ENCODE measurements around the gene SYT17. TPM values are rescaled to one million over a fixed set of nuclear protein-coding genes. Genes with fewer than 3 reads are reported as not detected.

The SYT17 gene
- total RNA-seq, 1 donor = 0.52 TPM

GRCh38 chr16:19210280-19210924, 42.4 kb downstream of the SYT17 start:
- Histone ChIP-seq H3K4me3 (ENCODE audit: low read length) (no peak overlapping the region), H3K4me1 (ENCODE audit: insufficient read depth, low read length) (peaks cover 18% of the 10 kb centered on the region), H3K27me3 (ENCODE audit: insufficient read depth, low read length) (no peaks in the 10 kb centered on the region), H3K9me3 (ENCODE audit: low read depth, low read length) (peaks cover 6% of the 10 kb centered on the region)

DNA sequence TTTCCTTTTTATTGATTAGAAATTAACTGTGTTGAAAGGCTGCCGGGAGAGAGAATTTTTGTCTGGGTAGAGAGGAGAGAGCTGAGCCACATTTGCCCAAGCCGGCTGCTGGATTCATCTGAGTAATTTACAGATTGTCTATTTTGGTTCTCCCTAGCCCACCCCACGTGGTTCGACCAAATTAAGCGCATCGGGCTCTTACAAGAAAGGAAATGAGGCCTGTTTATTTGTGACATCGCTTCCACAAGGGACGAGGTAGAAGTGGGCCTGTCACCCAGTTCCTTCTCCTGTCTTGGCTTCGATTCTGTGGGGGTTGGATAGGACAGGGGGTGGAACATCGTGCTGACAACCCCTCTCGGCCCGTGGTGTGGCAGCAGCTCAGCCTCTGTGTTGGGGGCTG, 42.9 kb downstream of the SYT17 start:
- Histone ChIP-seq H3K4me3 (ENCODE audit: low read length) (no peak overlapping the region), H3K27me3 (ENCODE audit: insufficient read depth, low read length) (no peaks in the 10 kb centered on the region), H3K4me1 (ENCODE audit: insufficient read depth, low read length) (peaks cover 18% of the 10 kb centered on the region), H3K9me3 (ENCODE audit: low read depth, low read length) (peaks cover 6% of the 10 kb centered on the region)

- H3K4me3 ChIP-seq (ENCODE audit: low read length) = no peak overlapping the region
Measured at GRCh38 chr16:19212059-19212458, 44.0 kb downstream of the SYT17 start.

DNA sequence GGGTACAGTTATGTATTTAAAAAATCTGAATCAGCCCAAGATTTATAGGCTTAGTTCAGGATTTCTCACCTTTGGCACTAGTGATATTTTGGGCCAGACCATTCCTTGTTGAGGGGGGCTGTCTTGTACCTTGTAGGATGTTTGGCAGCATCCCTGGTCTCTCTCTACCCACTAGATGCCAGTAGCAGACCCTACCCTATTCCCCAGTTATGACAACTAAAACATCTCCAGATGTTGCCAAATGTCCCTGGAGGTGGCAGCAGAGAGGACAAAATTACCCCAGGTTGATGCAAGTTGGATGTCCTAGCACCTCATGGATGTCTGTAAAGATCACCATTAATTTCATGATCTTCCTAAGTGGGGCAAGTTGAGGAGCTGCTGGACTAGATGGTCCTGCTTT, 45.8 kb downstream of the SYT17 start:
- H3K4me1 ChIP-seq (ENCODE audit: insufficient read depth, low read length) = peaks cover 18% of the 10 kb centered on the region
- H3K4me3 ChIP-seq (ENCODE audit: low read length) = no peak overlapping the region
- no peaks in the 10 kb centered on the region for H3K27me3 ChIP-seq (ENCODE audit: insufficient read depth, low read length)
- peaks cover 6% of the 10 kb centered on the region for H3K9me3 ChIP-seq (ENCODE audit: low read depth, low read length)

More at GRCh38 chr16:19212059-19212458, 44.0 kb downstream of the SYT17 start:
- Histone ChIP-seq H3K4me1 (ENCODE audit: insufficient read depth, low read length) (peaks cover 18% of the 10 kb centered on the region), H3K27me3 (ENCODE audit: insufficient read depth, low read length) (no peaks in the 10 kb centered on the region), H3K9me3 (ENCODE audit: low read depth, low read length) (peaks cover 6% of the 10 kb centered on the region)

DNA sequence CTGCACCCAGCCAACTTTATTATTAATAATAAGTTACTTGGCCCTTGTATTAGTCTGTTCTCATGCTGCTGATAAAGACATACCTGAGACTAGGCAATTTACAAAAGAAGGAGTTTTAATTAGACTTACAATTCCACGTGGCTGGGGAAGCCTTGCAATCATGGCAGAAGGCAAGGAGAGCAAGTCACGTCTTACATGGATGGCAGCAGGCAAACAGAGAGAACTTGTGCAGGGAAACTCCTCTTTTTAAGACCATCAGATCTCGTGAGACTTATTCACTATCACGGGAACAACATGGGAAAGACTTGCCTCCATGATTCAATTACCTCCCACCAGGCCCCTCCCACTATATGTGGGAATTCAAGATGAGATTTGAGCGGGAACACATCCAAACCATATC, 47.7 kb downstream of the SYT17 start:
- Histone ChIP-seq H3K4me3 (ENCODE audit: low read length) (no peak overlapping the region), H3K9me3 (ENCODE audit: low read depth, low read length) (peaks cover 6% of the 10 kb centered on the region), H3K27me3 (ENCODE audit: insufficient read depth, low read length) (no peaks in the 10 kb centered on the region), H3K4me1 (ENCODE audit: insufficient read depth, low read length) (peaks cover 14% of the 10 kb centered on the region)

- no peaks in the 10 kb centered on the region for H3K9me3 ChIP-seq (ENCODE audit: low read depth, low read length)
- H3K4me1 ChIP-seq (ENCODE audit: insufficient read depth, low read length) = peaks cover 2% of the 10 kb centered on the region
- H3K4me3 ChIP-seq (ENCODE audit: low read length) = no peak overlapping the region
- H3K27me3 ChIP-seq (ENCODE audit: insufficient read depth, low read length) = no peaks in the 10 kb centered on the region
Measured at GRCh38 chr16:19218581-19218980, 50.5 kb downstream of the SYT17 start.

DNA sequence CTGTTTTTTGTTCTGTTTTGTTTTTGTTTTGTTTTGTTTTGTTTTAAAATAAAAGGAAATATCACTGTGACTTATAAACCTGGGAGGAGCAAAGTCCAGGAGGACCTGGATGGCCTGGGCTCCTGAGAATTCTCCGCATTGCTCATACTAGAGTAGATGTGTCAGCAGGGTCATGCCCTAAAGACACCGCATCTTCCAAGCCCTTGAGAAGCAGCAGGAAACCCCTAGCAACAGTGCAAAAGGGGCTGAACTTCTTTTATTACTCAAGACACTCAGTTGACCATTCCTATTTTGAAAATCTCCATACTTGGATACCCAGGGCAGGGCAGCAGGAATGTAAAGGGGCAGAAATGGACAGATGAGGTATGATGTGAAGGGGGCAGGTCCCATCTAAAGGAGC, 51.8 kb downstream of the SYT17 start:
- no peak overlapping the region for H3K4me3 ChIP-seq (ENCODE audit: low read length)
- peaks cover under 1% of the 10 kb centered on the region for H3K9me3 ChIP-seq (ENCODE audit: low read depth, low read length)
- H3K4me1 ChIP-seq (ENCODE audit: insufficient read depth, low read length) = peaks cover 4% of the 10 kb centered on the region
- no peaks in the 10 kb centered on the region for H3K27me3 ChIP-seq (ENCODE audit: insufficient read depth, low read length)

DNA sequence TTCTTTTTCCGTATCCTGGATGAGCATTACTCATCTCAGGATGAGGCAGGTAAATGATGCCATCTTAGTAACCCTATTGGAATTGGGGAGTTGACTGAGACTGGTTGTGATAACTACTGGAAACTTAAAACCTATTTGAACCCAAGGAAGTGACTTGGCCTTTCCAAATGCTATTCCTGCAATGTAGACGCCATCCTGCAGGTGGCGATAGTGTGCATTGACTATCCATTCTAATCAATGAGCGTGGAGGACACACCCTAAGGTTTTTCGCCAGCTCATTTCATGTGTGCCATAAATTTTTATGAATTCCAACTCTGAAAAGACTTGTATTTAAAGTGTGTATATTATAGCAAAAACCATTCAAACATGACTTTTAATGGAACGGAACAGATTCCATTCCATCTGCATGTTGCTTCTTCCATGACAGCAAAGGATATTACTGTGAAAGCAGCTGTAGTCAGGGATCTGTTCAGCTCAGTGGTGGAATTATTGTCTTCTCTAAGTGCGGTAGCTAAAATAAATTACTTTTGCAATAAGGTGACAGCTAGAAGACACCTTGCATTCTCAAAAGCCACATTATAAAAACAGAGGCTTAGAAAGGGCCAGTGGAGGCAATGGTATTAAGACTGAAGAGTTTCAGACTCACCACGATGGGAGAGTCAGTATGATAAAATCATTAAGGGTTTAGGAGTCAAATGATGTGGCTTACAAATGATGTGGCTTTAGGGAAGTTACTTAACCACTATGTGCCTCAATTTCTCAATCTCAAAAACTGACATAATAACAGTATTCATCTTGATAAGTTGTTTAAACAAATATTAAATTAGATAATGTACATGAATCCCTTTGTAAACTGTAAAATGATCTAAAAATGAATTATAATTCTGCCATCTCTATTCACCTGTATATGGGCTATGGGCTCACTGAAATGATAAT, 55.5 kb downstream of the SYT17 start:
- H3K4me3 ChIP-seq (ENCODE audit: low read length) = no peak overlapping the region
- H3K27me3 ChIP-seq (ENCODE audit: insufficient read depth, low read length) = no peaks in the 10 kb centered on the region
- H3K4me1 ChIP-seq (ENCODE audit: insufficient read depth, low read length) = peaks cover 4% of the 10 kb centered on the region
- H3K9me3 ChIP-seq (ENCODE audit: low read depth, low read length) = peaks cover 9% of the 10 kb centered on the region

- Histone ChIP-seq H3K4me3 (ENCODE audit: low read length) (no peak overlapping the region), H3K4me1 (ENCODE audit: insufficient read depth, low read length) (peaks cover 4% of the 10 kb centered on the region), H3K9me3 (ENCODE audit: low read depth, low read length) (peaks cover 9% of the 10 kb centered on the region), H3K27me3 (ENCODE audit: insufficient read depth, low read length) (no peaks in the 10 kb centered on the region)
Measured at GRCh38 chr16:19225651-19226050, 57.6 kb downstream of the SYT17 start.

- H3K27me3 ChIP-seq (ENCODE audit: insufficient read depth, low read length) = no peaks in the 10 kb centered on the region
- H3K4me3 ChIP-seq (ENCODE audit: low read length) = no peak overlapping the region
- H3K4me1 ChIP-seq (ENCODE audit: insufficient read depth, low read length) = peaks cover 4% of the 10 kb centered on the region
- H3K9me3 ChIP-seq (ENCODE audit: low read depth, low read length) = peaks cover 9% of the 10 kb centered on the region
Measured at GRCh38 chr16:19227643-19228042, 59.6 kb downstream of the SYT17 start.

DNA sequence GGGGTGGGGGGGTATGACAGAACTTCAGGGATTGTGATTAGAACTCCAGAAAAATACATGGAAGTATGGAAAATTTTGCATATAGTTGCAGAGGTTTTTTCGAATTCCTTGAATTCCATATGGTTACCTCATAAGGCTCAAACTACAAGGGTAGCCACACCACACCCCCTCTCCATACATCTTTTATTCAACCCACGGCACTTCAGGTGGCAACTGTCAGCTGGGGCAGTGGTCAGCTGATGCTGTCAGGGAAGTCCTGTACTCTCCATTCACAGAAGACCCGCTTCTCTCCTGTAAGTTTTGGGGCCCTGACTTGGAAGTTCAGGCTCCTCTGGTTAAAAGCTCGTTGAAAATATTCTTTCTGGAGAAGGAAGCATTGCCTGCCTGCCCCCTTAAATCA, 60.0 kb downstream of the SYT17 start:
- Histone ChIP-seq H3K27me3 (ENCODE audit: insufficient read depth, low read length) (no peaks in the 10 kb centered on the region), H3K4me3 (ENCODE audit: low read length) (no peak overlapping the region), H3K9me3 (ENCODE audit: low read depth, low read length) (peaks cover 9% of the 10 kb centered on the region), H3K4me1 (ENCODE audit: insufficient read depth, low read length) (peaks cover 4% of the 10 kb centered on the region)

DNA sequence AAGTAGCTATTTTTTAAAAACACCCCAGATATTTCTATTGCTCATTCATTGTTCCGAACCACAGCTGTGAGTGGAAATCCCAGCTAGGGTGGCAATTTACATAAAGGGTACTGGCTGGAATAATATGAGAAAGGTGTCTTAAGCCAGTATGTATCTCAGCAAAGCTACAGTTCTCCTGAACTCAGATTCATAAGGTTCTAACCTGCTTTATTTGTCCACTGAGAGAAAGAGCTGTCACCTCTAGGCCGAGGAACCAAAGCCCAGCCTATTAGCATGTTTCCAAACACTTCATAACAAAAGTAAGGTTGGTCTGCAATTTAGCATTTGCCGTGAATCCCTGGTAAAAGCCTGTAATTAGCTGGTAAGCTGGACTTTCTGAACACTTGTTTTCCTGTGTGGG, 60.5 kb downstream of the SYT17 start:
- Histone ChIP-seq H3K9me3 (ENCODE audit: low read depth, low read length) (peaks cover 9% of the 10 kb centered on the region), H3K4me3 (ENCODE audit: low read length) (no peak overlapping the region), H3K27me3 (ENCODE audit: insufficient read depth, low read length) (no peaks in the 10 kb centered on the region), H3K4me1 (ENCODE audit: insufficient read depth, low read length) (peaks cover 2% of the 10 kb centered on the region)

- Histone ChIP-seq H3K27me3 (ENCODE audit: insufficient read depth, low read length) (no peaks in the 10 kb centered on the region), H3K4me3 (ENCODE audit: low read length) (no peak overlapping the region), H3K4me1 (ENCODE audit: insufficient read depth, low read length) (no peaks in the 10 kb centered on the region), H3K9me3 (ENCODE audit: low read depth, low read length) (peaks cover under 1% of the 10 kb centered on the region)
Measured at GRCh38 chr16:19230575-19230974, 62.5 kb downstream of the SYT17 start.

DNA sequence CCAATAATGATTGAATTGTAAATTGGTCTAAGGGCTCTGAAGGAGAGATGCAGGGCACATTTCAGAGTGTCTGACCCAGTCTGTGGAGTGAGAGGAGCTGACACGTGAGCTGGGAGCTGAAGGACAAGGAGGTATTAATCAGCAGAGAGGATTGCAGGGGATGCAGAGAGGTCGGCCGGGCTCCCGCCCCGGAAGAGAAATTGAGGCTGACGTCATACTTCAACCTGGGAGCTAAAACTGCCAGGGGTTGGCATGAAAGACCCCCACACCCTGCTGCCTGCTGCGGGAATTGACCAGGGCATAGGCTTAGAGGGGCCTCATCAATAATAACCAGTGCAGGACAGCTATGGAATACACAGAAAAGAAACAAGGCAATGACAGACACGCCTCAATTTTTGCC, 63.8 kb downstream of the SYT17 start:
- no peak overlapping the region for H3K4me3 ChIP-seq (ENCODE audit: low read length)
- H3K9me3 ChIP-seq (ENCODE audit: low read depth, low read length) = no peaks in the 10 kb centered on the region
- no peaks in the 10 kb centered on the region for H3K4me1 ChIP-seq (ENCODE audit: insufficient read depth, low read length)
- no peaks in the 10 kb centered on the region for H3K27me3 ChIP-seq (ENCODE audit: insufficient read depth, low read length)

DNA sequence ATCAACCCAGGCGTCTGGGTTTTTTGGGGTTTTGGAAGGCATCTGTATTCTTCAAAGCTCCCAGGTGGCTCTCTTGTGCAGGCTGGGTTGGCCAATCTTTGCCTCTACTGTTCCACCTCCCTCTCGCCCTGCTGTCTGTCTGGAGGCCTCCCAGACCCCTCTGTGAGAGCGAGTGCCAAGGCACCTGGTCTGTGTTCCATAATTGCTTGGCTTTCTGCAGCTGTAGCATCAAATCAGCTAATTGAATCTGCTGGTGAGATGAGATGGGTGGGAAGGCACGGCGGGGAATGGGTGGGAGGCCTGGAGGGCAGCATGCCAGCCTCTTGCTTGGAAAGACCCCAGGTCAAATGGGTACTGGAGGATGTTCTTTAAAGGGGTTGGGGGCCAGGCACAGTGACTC, 64.9 kb downstream of the SYT17 start:
- H3K9me3 ChIP-seq (ENCODE audit: low read depth, low read length) = no peaks in the 10 kb centered on the region
- H3K4me1 ChIP-seq (ENCODE audit: insufficient read depth, low read length) = no peaks in the 10 kb centered on the region
- H3K4me3 ChIP-seq (ENCODE audit: low read length) = no peak overlapping the region
- H3K27me3 ChIP-seq (ENCODE audit: insufficient read depth, low read length) = no peaks in the 10 kb centered on the region

All from mononuclear cell (primary cell).